HG03064 (cell line): ENCODE measurements around the gene PRDX5.

Source experiments
- ATAC-seq: cut with Tn5 transposase; IDR thresholded peaks from one replicate; pipeline ENCODE4 v1.9.1; 2021; ENCODE audit warnings: low read depth; ENCODE audit not compliant: unreplicated experiment

The PRDX5 gene

DNA sequence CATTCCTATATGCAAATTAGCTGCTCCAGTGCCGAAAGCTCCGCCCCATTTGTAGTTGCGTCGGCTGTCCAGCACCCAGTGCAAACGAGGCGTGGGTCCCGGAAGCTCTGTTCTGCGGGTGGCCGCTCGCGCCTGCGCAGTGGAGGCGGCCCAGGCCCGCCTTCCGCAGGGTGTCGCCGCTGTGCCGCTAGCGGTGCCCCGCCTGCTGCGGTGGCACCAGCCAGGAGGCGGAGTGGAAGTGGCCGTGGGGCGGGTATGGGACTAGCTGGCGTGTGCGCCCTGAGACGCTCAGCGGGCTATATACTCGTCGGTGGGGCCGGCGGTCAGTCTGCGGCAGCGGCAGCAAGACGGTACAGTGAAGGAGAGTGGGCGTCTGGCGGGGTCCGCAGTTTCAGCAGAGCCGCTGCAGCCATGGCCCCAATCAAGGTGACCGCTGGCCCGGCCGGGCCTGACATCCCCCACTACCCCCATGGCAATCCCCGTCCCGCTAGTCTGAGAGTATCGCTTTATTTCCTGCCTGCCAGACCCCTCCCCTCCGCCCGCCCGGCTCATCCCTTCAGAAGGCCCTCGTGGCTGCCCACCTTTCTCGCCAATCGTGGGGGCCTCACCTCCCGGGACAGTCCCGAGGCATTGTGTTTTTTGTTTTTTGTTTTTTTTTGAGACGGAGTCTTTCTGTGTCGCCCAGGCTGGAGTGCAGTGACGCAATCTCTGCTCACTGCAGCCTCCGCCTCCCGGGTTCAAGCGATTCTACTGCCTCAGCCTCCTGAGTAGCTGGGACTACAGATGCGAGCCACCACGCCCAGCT lies at the start of gene PRDX5:
TSS of gene PRDX5 (plus strand) at position 161 of the 805 bp plus-strand sequence. CDS start at position 256, 95 bp downstream.
- peak; percentile 56 for ATAC-seq

DNA sequence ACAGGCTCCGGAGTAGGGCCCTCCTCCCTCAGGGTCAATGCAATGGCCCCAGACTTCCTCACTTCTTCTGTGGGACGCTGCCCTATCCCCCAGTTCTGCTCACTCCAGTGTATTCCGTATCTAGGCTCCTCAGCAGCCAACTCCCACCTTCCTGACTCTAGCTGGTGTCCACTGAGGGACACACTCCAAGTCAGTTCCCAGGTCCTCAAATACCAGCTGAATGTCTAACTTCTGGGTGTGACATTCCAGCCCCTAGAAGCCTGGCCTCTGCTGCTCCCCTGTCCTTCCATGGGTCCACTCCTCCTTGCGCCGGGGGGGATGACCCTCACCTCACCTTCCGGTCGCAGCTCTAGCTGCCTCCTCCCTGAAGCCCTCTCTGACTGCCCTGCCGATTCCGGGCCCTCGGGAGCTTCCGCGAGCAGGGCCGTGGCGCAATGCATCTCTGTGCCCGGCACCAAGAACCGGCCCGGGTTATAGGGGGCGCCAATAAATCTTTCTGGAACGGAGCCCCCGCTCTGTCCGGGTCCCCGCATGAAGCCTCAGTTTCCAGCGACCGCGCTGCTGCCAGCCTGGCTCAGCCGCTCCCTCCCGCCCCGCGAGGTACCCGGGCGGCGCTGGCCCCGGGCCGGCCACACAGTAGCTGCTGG lies 48.9 kb upstream of the PRDX5 start:
- ATAC-seq, result peak; percentile 22

DNA sequence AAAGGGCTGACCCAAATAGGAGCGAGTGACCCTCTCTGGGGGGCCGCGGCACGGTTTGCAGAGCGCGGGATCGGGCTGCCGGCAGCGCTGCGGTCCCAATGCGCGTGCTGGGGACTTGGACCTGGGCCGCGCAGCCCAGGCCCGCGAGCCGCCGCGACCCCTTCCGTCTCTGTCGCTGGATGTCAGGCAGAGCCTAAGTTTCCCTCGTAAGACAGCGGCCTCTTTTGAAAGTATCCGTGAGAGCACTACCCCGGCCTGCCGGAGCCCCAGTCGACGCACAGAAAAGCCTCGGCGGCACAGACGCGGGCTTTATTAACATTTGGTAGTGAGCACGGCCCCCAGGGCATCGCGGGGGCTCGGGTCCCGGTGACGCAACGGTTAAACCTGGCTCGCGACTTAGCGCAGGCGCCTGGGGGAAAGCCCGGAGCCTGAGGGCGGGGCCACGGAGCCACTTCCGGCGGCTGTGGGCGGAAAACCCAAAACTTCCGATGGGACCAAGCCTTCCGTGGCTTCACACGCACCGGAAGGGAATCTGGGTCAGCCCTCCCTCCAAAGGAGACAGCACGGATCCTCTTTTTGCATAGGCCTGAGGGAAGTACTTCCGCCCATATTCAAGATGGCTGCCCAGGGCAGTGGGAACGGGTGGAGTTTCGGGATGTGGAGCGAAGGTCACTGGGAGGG lies 48.2 kb upstream of the PRDX5 start:
- ATAC-seq, result peak; percentile 52

DNA sequence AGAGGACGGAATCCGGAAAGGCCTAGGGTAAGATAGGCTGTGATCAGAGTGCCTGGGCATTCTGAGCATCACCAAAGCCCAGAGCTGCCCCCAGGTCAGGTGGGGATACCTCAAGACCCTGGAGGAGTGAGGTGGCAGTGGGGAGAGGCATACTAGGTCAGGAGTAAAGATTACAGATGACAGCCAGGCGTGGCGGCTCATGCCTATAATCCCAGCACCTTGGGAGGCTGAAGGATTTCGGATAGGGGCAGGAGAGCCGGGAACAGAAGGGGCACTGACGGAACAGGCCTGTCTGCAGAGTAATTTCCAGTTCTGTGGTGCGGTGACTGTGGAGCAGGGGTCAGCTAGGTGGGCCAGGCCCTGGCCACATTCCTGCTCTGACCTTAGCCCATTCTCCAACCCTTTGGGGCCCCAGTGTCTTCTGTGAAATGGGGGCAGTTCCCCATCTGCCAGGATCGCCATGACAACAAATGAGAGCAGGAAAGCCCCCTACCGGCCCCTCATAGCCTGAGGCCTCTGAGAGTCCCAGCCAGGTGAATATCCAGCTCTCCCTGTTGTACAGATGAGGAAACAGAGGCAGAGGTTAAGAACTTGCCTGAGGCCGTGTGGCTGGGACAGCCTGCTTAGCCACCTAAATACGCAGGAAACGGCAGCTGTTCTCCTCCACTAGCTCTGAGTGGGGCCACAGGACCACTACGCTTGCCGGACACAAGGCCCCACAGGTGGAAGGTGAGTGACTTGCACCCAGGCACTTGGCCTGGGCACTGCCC lies 42.7 kb upstream of the PRDX5 start:
- no peak for ATAC-seq

DNA sequence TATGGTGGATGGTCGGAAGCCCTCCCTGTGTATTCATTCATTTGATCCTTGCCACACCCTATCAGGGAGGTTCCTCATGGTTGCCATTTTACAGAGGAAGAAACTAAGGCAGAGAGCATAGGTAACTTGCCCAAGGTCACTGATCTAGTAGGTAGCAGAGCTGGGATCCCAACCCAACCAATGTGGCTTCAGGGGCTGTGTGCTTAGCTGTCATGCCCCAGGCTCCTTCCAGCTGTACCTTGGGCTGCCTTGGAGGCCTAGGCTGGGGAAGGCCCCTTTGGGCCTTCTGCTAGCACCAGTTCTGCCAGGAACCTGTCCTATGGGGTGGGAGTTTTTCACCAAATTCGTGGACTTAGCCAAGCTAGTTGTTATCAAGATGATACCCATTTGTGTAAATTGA lies 42.1 kb upstream of the PRDX5 start:
- no peak for ATAC-seq

DNA sequence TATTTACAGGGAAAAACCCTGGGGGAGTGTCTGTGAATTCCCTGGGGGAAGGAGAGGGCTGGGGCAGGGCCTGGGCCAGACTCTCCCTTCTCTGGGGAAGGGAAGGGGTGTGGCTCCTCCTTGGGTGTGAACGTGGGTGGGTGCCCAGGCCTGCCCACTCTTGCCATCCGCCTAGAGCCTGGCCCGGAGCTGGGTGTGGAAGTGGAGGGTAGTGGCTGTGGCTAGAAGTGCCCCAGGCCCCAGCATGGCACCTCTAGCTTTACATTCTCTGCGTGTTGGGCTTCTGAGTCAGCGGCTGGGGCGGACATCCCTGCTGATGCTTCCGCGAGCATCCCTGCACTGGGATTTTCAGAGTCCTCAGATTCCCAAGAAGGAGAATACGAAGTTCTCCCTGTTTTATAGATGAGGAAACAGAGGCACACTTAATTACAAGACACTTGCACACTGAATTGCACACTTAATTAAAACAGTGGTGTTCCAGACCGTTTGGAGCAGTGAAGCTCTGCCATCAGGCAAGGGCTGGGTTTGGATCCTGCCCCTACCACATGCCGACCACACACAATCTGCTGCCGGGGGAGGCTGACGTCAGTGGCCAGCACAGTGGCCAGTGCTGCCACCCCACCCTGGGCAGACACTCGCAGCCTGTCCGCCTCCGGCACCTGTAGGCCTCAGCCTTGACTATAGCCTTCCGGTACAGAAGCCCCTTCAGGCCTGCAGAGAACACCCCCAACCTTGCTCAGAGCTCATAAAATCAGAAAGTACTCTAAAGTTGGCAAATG lies 41.1 kb upstream of the PRDX5 start:
- no peak for ATAC-seq

DNA sequence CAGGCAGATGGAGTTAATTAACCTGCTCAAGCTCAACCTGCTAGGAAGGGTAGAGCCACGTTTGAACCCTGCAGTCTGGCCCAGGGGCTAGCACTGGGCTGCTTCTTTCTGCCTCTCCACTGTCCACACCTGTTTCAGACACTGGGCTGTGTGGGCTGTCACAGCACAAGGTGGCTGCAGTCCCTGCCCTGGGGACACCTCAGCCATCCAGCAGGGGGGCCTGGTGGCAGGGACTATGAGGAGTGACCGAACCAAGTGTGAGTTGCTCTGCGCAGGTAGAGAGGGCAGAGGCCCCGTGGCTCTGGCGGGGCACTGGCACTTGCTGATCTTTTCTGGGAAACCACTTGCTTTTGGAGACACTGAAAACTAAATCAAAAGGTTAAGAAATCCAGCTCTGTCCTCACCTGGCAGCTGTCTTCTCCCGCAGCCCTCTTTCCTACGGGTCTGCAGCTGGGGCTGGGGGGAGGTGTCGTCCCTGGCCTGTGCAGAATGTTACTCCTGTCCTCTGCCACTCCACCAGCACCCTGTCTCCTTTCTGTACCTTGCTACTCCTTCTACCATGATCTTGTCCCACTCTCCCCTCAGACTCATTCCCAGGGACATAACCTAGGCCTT lies 39.2 kb upstream of the PRDX5 start:
- no peak for ATAC-seq

DNA sequence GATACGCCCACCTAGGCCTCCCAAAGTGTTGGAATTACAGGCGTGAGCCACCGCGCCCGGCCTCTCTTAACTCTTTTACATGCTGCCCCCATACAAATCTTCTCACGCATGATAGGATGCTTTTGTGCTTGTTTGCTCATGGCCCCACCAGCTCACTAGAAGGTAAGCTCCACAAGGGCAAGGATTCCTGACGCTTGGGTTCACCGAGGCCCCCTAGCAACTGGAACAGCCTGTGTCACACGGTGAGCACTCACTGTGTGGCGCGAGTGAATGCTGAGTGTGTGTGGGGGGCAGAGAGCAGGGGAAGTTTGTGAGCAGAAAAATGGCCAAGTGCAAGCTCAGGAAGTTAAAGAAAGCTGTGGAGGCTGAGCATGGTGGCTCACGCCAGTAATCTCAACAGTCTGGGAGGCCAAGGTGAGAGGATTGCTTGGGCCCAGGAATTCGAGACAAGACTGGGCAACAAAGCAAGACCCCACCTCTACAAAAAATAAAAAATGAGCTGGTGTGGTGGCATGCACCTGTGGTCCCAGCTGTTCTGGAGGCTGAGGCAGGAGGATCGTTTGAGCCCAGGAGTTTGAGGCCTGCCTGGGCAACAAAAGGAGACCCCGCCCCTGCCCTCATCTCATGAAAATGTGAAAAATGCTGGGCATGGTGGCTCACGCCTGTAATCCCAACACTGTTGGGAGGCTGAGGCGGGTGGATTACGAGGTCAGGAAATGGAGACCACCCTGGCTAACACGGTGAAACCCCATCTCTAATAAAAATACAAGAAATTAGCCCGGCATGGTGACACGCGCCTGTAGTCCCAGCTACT lies 35.8 kb upstream of the PRDX5 start:
- no peak for ATAC-seq

DNA sequence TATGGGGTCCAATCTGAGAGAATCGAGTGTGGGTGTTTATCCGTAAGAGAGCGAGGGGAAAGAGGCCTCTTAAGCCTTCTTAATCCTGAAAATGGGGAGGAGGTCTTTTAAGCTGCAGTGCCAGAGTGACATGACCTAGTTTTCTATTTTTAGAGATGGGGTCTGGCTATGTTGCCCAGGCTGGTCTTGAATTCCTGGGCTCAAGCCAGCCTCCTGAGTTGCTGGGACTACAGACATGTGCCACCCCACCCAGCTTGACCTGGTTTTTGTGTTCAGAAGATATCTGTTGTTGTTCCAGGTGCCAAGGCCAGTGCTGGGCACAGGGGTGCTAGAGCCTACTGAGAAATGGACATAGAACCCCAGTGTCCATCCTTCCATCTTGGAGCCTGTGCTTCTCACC lies 34.8 kb upstream of the PRDX5 start:
- no peak for ATAC-seq

DNA sequence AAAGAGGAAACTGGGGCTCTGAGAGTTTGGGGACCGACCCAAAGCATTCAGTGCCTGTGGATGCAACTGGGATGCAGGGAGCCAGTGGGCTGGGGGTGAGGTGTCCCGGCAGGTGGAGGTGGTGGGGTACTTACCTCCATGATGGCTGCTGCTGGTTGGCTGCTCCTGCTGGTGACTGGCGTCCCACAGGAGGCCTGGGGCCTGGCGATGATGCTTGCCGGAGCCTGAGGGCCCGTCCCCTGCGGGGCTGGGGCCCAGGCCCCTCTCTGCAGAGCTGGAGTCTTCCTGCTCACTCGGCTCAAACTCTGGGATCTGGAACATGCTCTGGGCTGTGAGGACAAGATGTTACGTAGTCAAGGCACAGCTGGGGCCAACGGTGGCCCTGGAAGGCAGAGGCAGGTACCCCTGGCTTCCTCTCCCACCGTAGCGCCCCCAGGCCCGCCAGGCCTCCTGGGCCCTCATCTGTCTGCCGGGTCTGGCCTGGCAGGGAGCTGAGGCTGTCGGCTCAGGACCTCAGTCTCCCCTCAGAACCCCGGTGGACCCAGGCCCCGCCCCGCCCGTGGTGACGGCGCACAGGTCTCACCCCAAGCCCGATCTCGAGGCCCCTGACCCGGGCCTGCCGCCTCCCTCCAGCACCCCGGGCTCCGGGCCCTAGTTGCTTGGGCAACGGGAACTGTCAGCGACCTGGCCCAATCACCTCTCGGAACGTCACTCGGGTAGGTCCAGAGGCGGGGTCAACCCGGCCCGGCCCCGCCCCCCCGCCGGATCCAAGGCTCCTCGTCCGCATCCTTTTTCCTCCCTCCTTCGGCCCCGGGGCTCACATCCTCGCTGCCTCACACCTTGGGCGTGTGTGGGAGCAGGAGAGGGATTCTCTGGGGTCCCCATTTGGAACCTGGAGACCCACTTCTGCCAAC lies 33.6 kb upstream of the PRDX5 start, which contains the start of gene BAD:
TSS of gene BAD (minus strand) at position 618 of the 914 bp plus-strand sequence. CDS start at position 321, 297 bp downstream.
- ATAC-seq, result peak; percentile 50

DNA sequence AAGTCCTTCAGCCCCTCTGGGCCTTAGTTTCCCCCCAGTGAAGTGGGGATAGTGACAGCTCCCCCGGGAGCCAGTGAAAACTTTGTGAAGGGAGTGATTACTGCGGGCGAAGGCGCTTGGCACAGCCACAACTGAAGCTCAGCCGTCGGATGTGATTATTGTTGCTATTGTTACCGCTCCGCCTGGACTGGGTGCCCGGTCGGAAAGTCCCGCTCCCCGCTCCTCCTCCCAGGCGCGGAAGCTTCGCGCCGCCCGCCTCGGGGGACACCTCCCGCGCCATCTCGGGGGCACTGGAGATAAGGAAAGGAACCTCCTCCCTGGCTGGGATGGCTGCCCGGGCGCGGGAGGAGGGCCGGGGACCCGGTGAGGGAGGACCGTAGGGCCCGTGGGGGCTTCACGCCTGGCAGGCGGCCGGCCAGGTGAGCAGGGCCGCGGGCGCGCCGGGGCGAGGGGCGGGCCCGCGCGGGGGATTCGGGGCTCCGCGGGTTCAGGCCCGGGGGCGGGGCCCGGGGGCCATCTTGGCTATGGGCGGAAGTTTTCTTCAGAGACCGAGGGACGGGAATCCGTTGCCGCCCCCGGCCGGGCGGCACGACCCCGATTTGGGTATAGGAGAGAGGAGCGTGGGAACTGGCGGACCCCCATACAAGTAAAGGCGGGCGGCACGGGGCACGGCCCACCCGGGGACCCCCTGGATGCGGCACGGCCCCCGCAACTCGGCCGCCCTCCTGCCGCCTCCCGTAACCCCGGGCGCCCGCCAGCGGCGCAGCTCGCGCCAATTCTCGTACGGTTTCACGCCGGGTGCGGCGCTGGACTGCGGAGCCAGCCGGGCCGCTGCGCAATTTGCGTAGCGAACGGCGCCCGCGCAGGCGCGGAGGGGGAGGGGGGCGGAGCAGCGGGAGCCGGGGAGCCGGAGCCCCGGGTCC lies 32.7 kb upstream of the PRDX5 start, which contains the start of gene GPR137:
TSS of gene GPR137 (plus strand) at position 887 of the 923 bp plus-strand sequence. CDS start 677 bp downstream, outside the sequence.
- peak; percentile 58 for ATAC-seq

DNA sequence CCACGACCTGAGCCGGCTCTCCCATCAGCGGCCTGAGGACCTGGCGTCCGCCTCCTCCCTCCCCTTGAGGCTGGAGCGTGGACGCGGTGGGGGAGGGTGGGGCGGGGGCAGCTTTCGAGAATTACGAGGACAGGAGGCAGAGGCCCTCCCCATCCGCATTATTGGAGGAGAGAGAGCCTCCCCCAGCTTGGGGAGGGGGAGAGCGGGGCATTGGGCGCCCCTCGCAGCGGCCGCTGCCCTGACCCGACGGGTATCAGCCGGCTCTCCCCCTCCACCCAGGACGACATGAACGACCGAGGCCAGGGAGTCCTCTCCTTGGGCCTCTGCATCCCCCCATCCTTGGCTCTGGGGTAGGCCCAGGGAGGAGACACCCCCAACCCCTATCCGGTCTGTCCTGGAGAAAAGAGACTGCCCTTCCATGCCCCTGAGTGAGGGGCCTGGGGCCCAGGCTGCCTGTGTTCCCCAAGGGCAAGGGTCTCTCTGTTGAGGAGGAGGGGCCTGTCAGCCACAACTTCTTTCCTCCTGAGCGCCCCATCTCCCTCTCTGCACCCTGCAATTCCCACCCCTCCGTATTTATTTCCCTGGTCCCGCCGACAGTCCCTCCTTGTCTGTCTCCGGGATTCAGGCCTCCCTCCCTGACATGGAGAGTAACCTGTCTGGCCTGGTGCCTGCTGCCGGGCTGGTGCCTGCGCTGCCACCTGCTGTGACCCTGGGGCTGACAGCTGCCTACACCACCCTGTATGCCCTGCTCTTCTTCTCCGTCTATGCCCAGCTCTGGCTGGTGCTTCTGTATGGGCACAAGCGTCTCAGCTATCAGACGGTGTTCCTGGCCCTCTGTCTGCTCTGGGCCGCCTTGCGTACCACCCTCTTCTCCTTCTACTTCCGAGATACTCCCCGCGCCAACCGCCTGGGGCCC lies 31.8 kb upstream of the PRDX5 start:
- no peak for ATAC-seq

DNA sequence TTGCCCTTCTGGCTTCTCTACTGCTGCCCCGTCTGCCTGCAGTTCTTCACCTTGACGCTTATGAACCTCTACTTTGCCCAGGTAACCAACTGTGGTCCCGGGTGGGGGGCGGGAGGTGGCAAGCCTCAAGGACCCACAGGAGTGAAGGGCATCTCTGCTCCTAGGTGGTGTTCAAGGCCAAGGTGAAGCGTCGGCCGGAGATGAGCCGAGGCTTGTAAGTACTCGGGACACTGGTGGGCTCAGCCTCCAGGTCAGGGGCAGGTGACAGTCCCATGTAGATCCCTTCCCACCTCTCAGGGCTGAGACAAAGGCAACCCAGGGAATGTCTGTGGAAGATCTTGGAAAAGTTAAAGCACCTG lies 31.1 kb upstream of the PRDX5 start:
- ATAC-seq, result no peak

DNA sequence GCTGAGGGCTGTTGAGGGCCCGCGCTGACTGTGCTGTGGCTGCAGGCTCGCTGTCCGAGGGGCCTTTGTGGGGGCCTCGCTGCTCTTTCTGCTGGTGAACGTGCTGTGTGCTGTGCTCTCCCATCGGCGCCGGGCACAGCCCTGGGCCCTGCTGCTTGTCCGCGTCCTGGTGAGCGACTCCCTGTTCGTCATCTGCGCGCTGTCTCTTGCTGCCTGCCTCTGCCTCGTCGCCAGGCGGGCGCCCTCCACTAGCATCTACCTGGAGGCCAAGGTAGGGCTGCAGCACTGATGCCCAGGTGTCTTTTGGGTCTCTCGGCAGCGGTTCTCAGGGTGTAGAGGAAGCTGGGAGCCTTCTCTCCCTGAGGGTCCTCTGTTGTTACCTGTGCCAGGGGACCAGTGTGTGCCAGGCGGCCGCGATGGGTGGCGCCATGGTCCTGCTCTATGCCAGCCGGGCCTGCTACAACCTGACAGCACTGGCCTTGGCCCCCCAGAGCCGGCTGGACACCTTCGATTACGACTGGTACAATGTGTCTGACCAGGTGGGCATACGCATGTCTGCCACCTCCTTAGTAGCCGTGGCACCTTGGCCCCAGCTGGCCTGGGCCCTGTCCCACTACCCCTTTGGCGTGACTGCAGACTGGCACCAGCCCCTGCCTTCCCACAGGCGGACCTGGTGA lies 30.1 kb upstream of the PRDX5 start:
- ATAC-seq, result no peak

DNA sequence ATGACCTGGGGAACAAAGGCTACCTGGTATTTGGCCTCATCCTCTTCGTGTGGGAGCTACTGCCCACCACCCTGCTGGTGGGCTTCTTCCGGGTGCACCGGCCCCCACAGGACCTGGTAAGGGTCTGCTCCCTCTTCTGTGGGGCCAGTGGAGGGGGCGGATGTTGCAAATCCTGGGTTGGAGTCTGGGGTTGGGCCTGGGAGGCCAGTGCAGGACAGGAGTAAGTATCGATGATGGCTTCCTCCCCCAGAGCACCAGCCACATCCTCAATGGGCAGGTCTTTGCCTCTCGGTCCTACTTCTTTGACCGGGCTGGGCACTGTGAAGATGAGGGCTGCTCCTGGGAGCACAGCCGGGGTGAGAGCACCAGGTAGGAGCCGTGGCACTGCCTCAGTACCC lies 29.6 kb upstream of the PRDX5 start:
- ATAC-seq, result no peak
